MCF 10A (cell line): ENCODE data around the gene OPCML. TPM values are rescaled to one million over a fixed set of nuclear protein-coding genes. Genes with fewer than 3 reads are reported as not detected.

Experiments used
- BruUV-seq: library from RNA; stranded (reverse); fragments of 400-500 nt; replicated peaks from 2 replicates; lab custom pipeline; 2021; lab: Mats Ljungman, UMichigan
- CTCF ChIA-PET: fragments of 300-600 bp; sonication (Branson Sonifier 250); formaldehyde crosslinking; extraction: SDS; loops from one replicate; lab custom pipeline; 2021; ENCODE audit warnings: antibody characterized with exemption, inconsistent platforms; lab: Yijun Ruan, JAX
- POLR2A ChIA-PET: fragments of 300-600, 350-650 bp; sonication (Branson Sonifier 250); formaldehyde crosslinking; extraction: SDS; loops from one replicate; lab custom pipeline; 2020; ENCODE audit warnings: antibody characterized with exemption, inconsistent platforms; lab: Yijun Ruan, JAX
- DNase-seq: peaks from one replicate; pipeline ENCODE4 v3.0.0-alpha.2; 2018; ENCODE audit not compliant: unreplicated experiment
- H3K27ac Mint-ChIP-seq: one replicate; pipeline ENCODE4 v1.8.0; 2022; ENCODE audit warnings: mild to moderate bottlenecking, low read depth, mixed read lengths; ENCODE audit not compliant: unreplicated experiment
- H3K27me3 Mint-ChIP-seq: one replicate; pipeline ENCODE4 v1.8.0; 2022; ENCODE audit warnings: mixed read lengths; ENCODE audit not compliant: insufficient read depth, unreplicated experiment
- H3K36me3 Mint-ChIP-seq: one replicate; pipeline ENCODE4 v1.8.0; 2022; ENCODE audit warnings: mild to moderate bottlenecking, moderate library complexity, mixed read lengths; ENCODE audit not compliant: insufficient read depth, unreplicated experiment
- H3K4me1 Mint-ChIP-seq: one replicate; pipeline ENCODE4 v1.8.0; 2022; ENCODE audit warnings: mixed read lengths; ENCODE audit not compliant: insufficient read depth, unreplicated experiment
- H3K4me3 Mint-ChIP-seq: one replicate; pipeline ENCODE4 v1.8.0; 2022; ENCODE audit warnings: mild to moderate bottlenecking, moderate library complexity, mixed read lengths; ENCODE audit not compliant: unreplicated experiment
- H3K9me3 Mint-ChIP-seq: one replicate; pipeline ENCODE4 v1.8.0; 2022; ENCODE audit warnings: mixed read lengths; ENCODE audit not compliant: unreplicated experiment
- intact Hi-C: fragments of 100-400 bp; cut with micrococcal nuclease; formaldehyde crosslinking; loops from 2 replicates; pipeline ENCODE4 v1.14.1; 2022
- total RNA-seq: library from RNA; stranded (reverse); gene quantifications from 2 replicates; pipeline ENCODE4 v1.2.3, GENCODE V29; 2022
- TF ChIP-seq, protein P1 (sequence below): fragments of 200-600 bp; IDR thresholded peaks from one replicate; pipeline ENCODE4 v1.8.0; 2022; ENCODE audit warnings: antibody characterized with exemption, mild to moderate bottlenecking; ENCODE audit not compliant: unreplicated experiment

Gene OPCML
- total RNA-seq, 1 experiment from 2014 or later, result not detected

- CTCF ChIA-PET, result interaction anchor here (0.6 to 1.0 kb wide), 2 partner anchors 8 to 15 kb away, joined by 3 to 5 read pairs; no protein-coding TSS in a partner anchor
- DNase-seq, result no peak
Measured at GRCh38 chr11:133524488-133524887, 7.8 kb downstream of the OPCML start.

GRCh38 chr11:133522344-133522743, 10.0 kb downstream of the OPCML start:
- ChIA-PET POLR2A (no interaction called here), CTCF (no interaction called here)
- Mint-ChIP-seq H3K27ac (no peak overlapping the region), H3K9me3 (peaks cover 11% of the 10 kb centered on the region), H3K4me1 (no peaks in the 10 kb centered on the region), H3K27me3 (no peaks in the 10 kb centered on the region), H3K4me3 (no peak overlapping the region), H3K36me3 (no peaks in the 10 kb centered on the region)
- no TSS peak for BruUV-seq
- DNase-seq, result no peak
- intact Hi-C loops, result no loop called here
- TF ChIP-seq, protein P1, sequence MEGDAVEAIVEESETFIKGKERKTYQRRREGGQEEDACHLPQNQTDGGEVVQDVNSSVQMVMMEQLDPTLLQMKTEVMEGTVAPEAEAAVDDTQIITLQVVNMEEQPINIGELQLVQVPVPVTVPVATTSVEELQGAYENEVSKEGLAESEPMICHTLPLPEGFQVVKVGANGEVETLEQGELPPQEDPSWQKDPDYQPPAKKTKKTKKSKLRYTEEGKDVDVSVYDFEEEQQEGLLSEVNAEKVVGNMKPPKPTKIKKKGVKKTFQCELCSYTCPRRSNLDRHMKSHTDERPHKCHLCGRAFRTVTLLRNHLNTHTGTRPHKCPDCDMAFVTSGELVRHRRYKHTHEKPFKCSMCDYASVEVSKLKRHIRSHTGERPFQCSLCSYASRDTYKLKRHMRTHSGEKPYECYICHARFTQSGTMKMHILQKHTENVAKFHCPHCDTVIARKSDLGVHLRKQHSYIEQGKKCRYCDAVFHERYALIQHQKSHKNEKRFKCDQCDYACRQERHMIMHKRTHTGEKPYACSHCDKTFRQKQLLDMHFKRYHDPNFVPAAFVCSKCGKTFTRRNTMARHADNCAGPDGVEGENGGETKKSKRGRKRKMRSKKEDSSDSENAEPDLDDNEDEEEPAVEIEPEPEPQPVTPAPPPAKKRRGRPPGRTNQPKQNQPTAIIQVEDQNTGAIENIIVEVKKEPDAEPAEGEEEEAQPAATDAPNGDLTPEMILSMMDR, result no peak

More at GRCh38 chr11:133524488-133524887, 7.8 kb downstream of the OPCML start:
- Mint-ChIP-seq H3K9me3 (peaks cover 6% of the 10 kb centered on the region), H3K4me3 (no peak overlapping the region), H3K27me3 (no peaks in the 10 kb centered on the region), H3K27ac (no peak overlapping the region), H3K36me3 (no peaks in the 10 kb centered on the region), H3K4me1 (no peaks in the 10 kb centered on the region)
- intact Hi-C loops, result no loop called here
- TF ChIP-seq, protein P1, result no peak
- no TSS peak for BruUV-seq
- POLR2A ChIA-PET, result no interaction called here

DNA sequence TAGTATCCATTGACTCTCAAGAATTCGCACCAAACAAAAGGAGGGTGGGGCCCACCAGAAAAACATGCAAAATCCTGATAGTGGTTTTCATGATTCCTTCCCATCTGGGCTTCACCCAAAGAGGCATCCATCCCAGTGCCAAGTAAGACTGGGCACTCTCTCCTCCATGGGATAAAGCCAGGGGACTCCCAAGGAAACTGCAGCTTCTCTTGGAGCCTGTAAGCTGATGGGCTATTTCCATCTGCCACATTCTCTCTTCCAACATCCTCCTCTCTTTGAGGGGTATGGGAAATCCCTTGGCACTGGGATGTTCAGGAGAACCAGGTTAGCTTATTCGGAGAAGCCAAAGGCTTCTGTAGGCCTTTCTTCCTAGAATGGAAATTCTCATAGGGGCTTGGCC, 10.8 kb downstream of the OPCML start:
- Mint-ChIP-seq H3K9me3 (peaks cover 11% of the 10 kb centered on the region), H3K27ac (no peak overlapping the region), H3K36me3 (no peaks in the 10 kb centered on the region), H3K4me3 (no peak overlapping the region), H3K4me1 (no peaks in the 10 kb centered on the region), H3K27me3 (no peaks in the 10 kb centered on the region)
- DNase-seq, result no peak
- TF ChIP-seq, protein P1, result no peak
- no TSS peak for BruUV-seq
- POLR2A ChIA-PET, result no interaction called here
- CTCF ChIA-PET, result no interaction called here
- intact Hi-C loops, result no loop called here

DNA sequence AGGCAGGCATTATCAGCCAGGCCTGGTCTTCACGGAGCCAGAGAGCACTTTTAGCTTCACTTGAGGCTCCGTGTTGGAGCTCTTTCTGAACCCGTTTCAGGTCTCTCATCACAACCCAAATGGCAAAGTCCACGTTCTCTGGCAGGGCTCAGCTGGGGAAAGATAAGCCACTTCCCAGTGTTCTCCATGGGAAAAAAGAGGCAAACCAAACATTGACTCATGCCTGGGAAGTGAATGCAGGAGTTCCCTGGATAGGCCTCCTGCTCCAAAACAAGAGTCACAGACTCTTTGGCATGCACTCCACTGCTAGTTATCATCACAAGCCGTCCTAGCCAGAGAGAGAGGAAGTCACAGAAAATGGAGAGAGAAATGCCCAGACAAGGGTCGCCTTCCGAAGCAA, 11.6 kb downstream of the OPCML start:
- TF ChIP-seq, protein P1, result no peak
- no peak overlapping the region for H3K4me3 Mint-ChIP-seq

More for the DNA sequence above, 11.6 kb downstream of the OPCML start:
- Mint-ChIP-seq H3K36me3 (no peaks in the 10 kb centered on the region), H3K27ac (no peak overlapping the region), H3K9me3 (peaks cover 11% of the 10 kb centered on the region), H3K4me1 (no peaks in the 10 kb centered on the region), H3K27me3 (no peaks in the 10 kb centered on the region)
- intact Hi-C loops, result no loop called here
- BruUV-seq, result no TSS peak
- POLR2A ChIA-PET, result no interaction called here
- no peak for DNase-seq
- CTCF ChIA-PET, result no interaction called here
